CD4-positive, alpha-beta T cell treated with Interleukin-15 for 1 hour (primary cell): ENCODE data around the gene PTPRQ.
"Not testable (repeated sequence)": the region's sequence is repeated elsewhere in the genome, so short reads cannot be mapped to it uniquely, and the experiment has no call there.

Experiments
- DNase-seq: peaks from one replicate; pipeline ENCODE4 v3.0.0-alpha.2; 2020

Gene PTPRQ

GRCh38 chr12:80648881-80649280, 204.8 kb downstream of the PTPRQ start:
- DNase-seq = no peak

GRCh38 chr12:80655751-80656150, 211.7 kb downstream of the PTPRQ start:
- no peak for DNase-seq

- DNase-seq = no peak
Measured at GRCh38 chr12:80659512-80660063, 215.6 kb downstream of the PTPRQ start.

- DNase-seq = no peak
Measured at GRCh38 chr12:80662586-80662985, 218.6 kb downstream of the PTPRQ start.

- DNase-seq = no peak
Measured at GRCh38 chr12:80670214-80670613, 226.2 kb downstream of the PTPRQ start.

GRCh38 chr12:80676042-80676636, 232.1 kb downstream of the PTPRQ start:
- DNase-seq = not testable (repeated sequence)

GRCh38 chr12:80676856-80677255, 232.8 kb downstream of the PTPRQ start:
- DNase-seq = no peak

GRCh38 chr12:80677994-80678393, 234.0 kb downstream of the PTPRQ start:
- no peak for DNase-seq

- DNase-seq = no peak
Measured at GRCh38 chr12:80679346-80680131, 235.5 kb downstream of the PTPRQ start.

GRCh38 chr12:80681287-80681686, 237.3 kb downstream of the PTPRQ start:
- DNase-seq = no peak

GRCh38 chr12:80681786-80682185, 237.8 kb downstream of the PTPRQ start:
- DNase-seq = no peak

- DNase-seq = no peak
Measured at GRCh38 chr12:80684077-80684495, 240.1 kb downstream of the PTPRQ start.

- DNase-seq = no peak
Measured at GRCh38 chr12:80690090-80690489, 246.1 kb downstream of the PTPRQ start.

- no peak for DNase-seq
Measured at GRCh38 chr12:80690513-80690912, 246.5 kb downstream of the PTPRQ start.

GRCh38 chr12:80692114-80692513, 248.1 kb downstream of the PTPRQ start:
- no peak for DNase-seq

GRCh38 chr12:80697270-80697887, 253.3 kb downstream of the PTPRQ start:
- DNase-seq = no peak

- DNase-seq = no peak
Measured at GRCh38 chr12:80698256-80698655, 254.2 kb downstream of the PTPRQ start.

- DNase-seq = no peak
Measured at GRCh38 chr12:80698847-80699542, 255.0 kb downstream of the PTPRQ start.

- no peak for DNase-seq
Measured at GRCh38 chr12:80700327-80700726, 256.3 kb downstream of the PTPRQ start.

- no peak for DNase-seq
Measured at GRCh38 chr12:80701388-80701787, 257.4 kb downstream of the PTPRQ start.

GRCh38 chr12:80702889-80703805, 259.1 kb downstream of the PTPRQ start:
- no peak for DNase-seq

- no peak for DNase-seq
Measured at GRCh38 chr12:80704420-80704819, 260.4 kb downstream of the PTPRQ start.
